Ovary (tissue), 9 donors: ENCODE data around the gene PBXIP1. TPM values are rescaled to one million over a fixed set of nuclear protein-coding genes. Genes with fewer than 3 reads are reported as not detected.
A peak's percentile ranks its signal among the peaks of the same experiment; 100 is the strongest.

Experiments
- DNase-seq, 5 donors: peaks; one replicate each; pipeline ENCODE4 v3.0.0-alpha.2; 2019 to 2020
- H3K27ac ChIP-seq, 2 donors: fragments of 200-600 bp; one replicate each; pipeline versions ENCODE4 v1.5.1 to v1.8.0; 2019 to 2022
- H3K27me3 ChIP-seq: fragments of 200-600 bp; one replicate; pipeline ENCODE4 v1.8.0; 2022
- H3K36me3 ChIP-seq: fragments of 200-600 bp; sonication (generic); one replicate; pipeline ENCODE4 v1.5.1; 2019
- H3K4me1 ChIP-seq: one replicate; pipeline ENCODE4 v1.8.1; 2013; ENCODE audit warnings: mild to moderate bottlenecking, moderate library complexity; ENCODE audit not compliant: insufficient read depth
- H3K4me3 ChIP-seq: fragments of 200-600 bp; sonication (generic); one replicate; pipeline ENCODE4 v1.5.1; 2017
- H3K9me3 ChIP-seq, 2 donors: fragments of 200-600 bp in 1 of 2; sonication (generic) in 1 of 2; one replicate each; pipeline versions ENCODE4 v1.5.1 to v1.8.1; 2013 to 2019; ENCODE audit warnings: mild to moderate bottlenecking in 1 of 2, moderate library complexity in 1 of 2
- EP300 ChIP-seq: sonication (generic); formaldehyde crosslinking; IDR thresholded peaks from one replicate; pipeline ENCODE4 v1.6.1; 2017; ENCODE audit warnings: antibody characterized with exemption
- POLR2A ChIP-seq: fragments of 450-650 bp; IDR thresholded peaks from one replicate; pipeline ENCODE4 v1.6.1; 2017; ENCODE audit warnings: antibody characterized with exemption, mild to moderate bottlenecking, moderate library complexity
- WGBS, 3 donors: extraction: QIAGEN DNeasy Blood & Tissue Kit in 1 of 3; methylation state at CpG; one replicate each; pipeline versions ENCODE4 v1.1.5 to v1.1.7; 2013 to 2017; 5-methylcytosine and 5-hydroxymethylcytosine counted together
- intact Hi-C, 4 donors: fragments of 100-400 bp; cut with DNase I; formaldehyde crosslinking; loops; one replicate each; pipeline versions ENCODE4 v1.11.0 to v1.15.1; 2022 to 2023
- polyA plus RNA-seq, 2 donors: library from polyadenylated mRNA; stranded (reverse); fragments of 200-250 nt in 1 of 2; fragments of 350-450 nt in 1 of 2; fragmentation: Illumina TruSeq in 1 of 2; extraction: RNeasy Lipid Tissue Mini Kit (QIAGEN cat#74804) in 1 of 2; gene quantifications; one replicate each; pipeline ENCODE4 v1.2.3, GENCODE V29; 2013 to 2014
- total RNA-seq, 7 donors: library from RNA; depleted of rRNA in 2 of 7; stranded (reverse); fragments of >200 nt in 2 of 7; fragmentation: NEBNext Ultra II Directional in 3 of 7; extraction: Animal tissue kit (Norgen Biotek cat#: 25700) in 3 of 7; gene quantifications; one replicate each; pipeline versions ENCODE4 v1.1.0 to v1.2.4, GENCODE V29; 2016 to 2023
- TF ChIP-seq, protein P1 (sequence below), 3 donors: fragments of 450-650 bp in 2 of 3; fragments of 200-600 bp in 1 of 3; IDR thresholded peaks; one replicate each; pipeline versions ENCODE4 v1.5.1 to v1.8.0; 2016 to 2022; ENCODE audit warnings: antibody characterized with exemption in 3 of 3, mild to moderate bottlenecking in 1 of 3
- donor health status: DM: no; HTN: no; CAD: no; lungs with moderate emphysema.
- donor health status: DM: no; HTN: no; CAD: no.
- donor health status: Bipolar disorder and iron deficiency.
- donor health status: DM: yes; HTN: yes; CAD: no.
- donor health status: DM: no; HTN: no; CAD: no.
- donor health status: DM: yes; HTN: yes; CAD: no.

The PBXIP1 gene
- total and polyA plus RNA-seq, 9 donors, result 78.7 to 170 (median 120) TPM

DNA sequence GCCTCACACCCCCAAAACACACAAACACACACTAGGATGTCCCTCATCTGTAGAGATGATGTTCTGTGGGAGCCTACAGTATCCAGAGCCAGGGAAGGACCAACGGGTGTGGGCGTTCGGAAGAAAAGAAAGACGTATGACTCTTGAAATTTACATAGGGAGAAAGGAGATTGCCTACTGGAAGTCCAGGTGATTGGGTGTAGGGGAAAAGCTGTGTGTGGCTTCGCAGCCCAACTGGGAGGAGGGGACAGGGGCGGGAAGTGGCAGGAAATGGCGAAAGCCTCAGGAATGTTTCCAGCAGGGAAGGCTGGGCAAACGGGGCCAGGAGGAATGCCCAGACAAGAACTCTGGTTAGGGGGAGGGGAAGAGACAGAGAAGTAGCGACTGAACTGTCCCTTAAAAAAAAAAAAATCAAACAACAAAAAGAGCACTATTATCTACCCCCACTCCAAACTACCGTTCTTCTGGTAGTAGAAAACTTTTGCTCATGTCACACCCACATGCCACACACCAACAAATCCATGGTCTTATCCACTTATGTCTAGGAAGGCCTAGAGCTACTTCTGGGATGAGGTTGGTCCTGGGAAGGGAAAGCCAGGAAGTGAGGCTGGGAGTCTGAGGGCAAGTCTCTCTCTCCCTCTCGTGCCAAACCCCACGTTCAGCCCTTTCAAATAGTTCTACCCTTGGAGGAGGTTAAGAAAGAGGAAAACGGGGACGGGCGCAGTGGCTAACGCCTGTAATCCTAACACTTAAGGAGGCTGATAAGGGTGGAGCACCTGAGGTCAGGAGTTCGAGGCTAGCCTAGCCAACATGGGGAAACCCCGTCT lies 16.8 kb upstream of the PBXIP1 start:
- H3K36me3 ChIP-seq, result no peaks in the 10 kb centered on the region
- H3K27ac ChIP-seq, result peak overlapping the region; percentile 54 to 98
- WGBS, 3 donors, result 26 to 36% (median 29%) methylated on average over 18 of the region's 18 CpGs
- TF ChIP-seq, protein P1, sequence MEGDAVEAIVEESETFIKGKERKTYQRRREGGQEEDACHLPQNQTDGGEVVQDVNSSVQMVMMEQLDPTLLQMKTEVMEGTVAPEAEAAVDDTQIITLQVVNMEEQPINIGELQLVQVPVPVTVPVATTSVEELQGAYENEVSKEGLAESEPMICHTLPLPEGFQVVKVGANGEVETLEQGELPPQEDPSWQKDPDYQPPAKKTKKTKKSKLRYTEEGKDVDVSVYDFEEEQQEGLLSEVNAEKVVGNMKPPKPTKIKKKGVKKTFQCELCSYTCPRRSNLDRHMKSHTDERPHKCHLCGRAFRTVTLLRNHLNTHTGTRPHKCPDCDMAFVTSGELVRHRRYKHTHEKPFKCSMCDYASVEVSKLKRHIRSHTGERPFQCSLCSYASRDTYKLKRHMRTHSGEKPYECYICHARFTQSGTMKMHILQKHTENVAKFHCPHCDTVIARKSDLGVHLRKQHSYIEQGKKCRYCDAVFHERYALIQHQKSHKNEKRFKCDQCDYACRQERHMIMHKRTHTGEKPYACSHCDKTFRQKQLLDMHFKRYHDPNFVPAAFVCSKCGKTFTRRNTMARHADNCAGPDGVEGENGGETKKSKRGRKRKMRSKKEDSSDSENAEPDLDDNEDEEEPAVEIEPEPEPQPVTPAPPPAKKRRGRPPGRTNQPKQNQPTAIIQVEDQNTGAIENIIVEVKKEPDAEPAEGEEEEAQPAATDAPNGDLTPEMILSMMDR (IDR thresholded peaks at IDR 0.05), result no peak
- TF ChIP-seq POLR2A (no peak), EP300 (no peak)
- peak in 4 of 5 donors; percentile 58 to 68 (median 66) for DNase-seq
- peaks cover 12% of the 10 kb centered on the region for H3K4me1 ChIP-seq
- no peaks in the 10 kb centered on the region for H3K27me3 ChIP-seq
- H3K4me3 ChIP-seq, result peak overlapping the region; percentile 77
- intact Hi-C loops, result loop anchor here in 1 of 4 donors (5.0 kb wide), 1 partner anchor 80 kb away; the partner anchor contains the start of gene ADAM15
- H3K9me3 ChIP-seq, result no peaks in the 10 kb centered on the region

DNA sequence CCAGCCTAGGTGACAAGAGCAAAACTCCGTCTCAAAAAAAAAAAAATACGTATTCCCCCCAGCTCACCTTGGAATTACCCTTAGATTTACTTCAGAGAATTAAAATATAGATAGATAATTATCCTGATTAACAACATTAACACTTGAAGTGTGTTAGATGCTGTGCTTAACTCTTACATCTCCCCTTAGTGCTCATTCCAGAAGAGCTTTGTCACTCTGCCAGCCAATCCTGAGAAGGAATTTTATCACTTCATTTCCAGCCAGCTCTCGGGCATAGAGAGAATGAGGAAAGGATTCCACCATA lies 16.3 kb upstream of the PBXIP1 start:
- 54 to 68% (median 59%) methylated on average over 3 of the region's 3 CpGs for WGBS, 3 donors
- Histone ChIP-seq H3K9me3 (no peaks in the 10 kb centered on the region), H3K27me3 (no peaks in the 10 kb centered on the region), H3K36me3 (no peaks in the 10 kb centered on the region), H3K27ac (peak overlapping the region; percentile 54 to 98), H3K4me3 (no peak overlapping the region), H3K4me1 (peaks cover 12% of the 10 kb centered on the region)
- intact Hi-C loops, result loop anchor here in 1 of 4 donors (5.0 kb wide), 1 partner anchor 80 kb away; the partner anchor contains the start of gene ADAM15
- TF ChIP-seq, protein P1 (IDR thresholded peaks at IDR 0.05), result no peak
- TF ChIP-seq POLR2A (no peak), EP300 (no peak)
- DNase-seq, result no peak

DNA sequence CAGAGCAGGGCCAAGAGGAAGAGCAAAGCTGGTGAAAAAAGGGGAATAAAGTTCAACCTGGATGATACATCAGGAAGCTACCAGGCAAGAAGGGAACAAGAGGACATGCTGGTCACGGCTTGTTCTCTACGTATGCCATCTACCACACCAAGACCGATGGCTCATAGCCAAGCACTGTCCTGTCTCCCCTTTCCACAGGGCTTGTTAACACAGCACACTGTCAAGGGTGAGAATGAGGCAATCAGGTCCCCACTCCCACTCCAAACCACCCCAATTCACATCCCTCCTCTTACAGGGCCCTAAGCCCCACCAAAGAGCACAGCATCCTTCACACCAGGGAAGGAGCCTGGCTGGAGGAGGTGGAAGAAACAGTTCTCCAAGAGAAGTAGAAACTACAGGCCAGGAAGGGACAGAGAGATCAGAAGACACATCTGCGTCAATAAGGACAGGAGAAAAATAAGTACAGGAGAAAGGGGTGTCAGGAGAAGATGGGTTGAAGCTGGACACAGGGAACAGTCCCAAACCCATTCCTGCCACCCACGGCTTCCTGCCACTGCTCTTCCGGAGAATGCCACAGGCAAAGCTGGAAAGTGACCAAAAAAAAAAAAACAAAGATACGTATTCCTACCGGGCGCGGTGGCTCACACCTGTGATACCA lies 15.6 kb upstream of the PBXIP1 start:
- intact Hi-C loops, result loop anchor here in 1 of 4 donors (5.0 kb wide), 1 partner anchor 81 kb away; the partner anchor contains the start of gene ADAM15
- peak in 4 of 5 donors; percentile 48 to 70 (median 60) for DNase-seq
- H3K4me3 ChIP-seq, result peak overlapping the region; percentile 52

GRCh38 chr1:154970631-154971340 lies 14.9 kb upstream of the PBXIP1 start, which contains the start of gene SHC1:
SHC1 (minus strand) TSS chr1:154970747; CDS start chr1:154970526, 221 bp downstream.
- Histone ChIP-seq H3K27ac (peak within 1 kb of the TSS; percentile 87 to 98), H3K36me3 (no peaks in the 10 kb centered on the region), H3K9me3 (no peaks in the 10 kb centered on the region), H3K4me3 (peak within 1 kb of the TSS; percentile 52), H3K4me1 (peaks cover 12% of the 10 kb centered on the region), H3K27me3 (no peaks in the 10 kb centered on the region)
- TF ChIP-seq POLR2A (peak; percentile 91), EP300 (no peak)
- 3 to 6% (median 4%) methylated on average over 15 of the region's 15 CpGs for WGBS, 3 donors
- DNase-seq, result peak; percentile 95 to 97 (median 96)
- intact Hi-C loops, result loop anchor here in 1 of 4 donors (5.0 kb wide), 1 partner anchor 82 kb away; the partner anchor contains the start of gene ADAM15

More for the DNA sequence above, 15.6 kb upstream of the PBXIP1 start:
- Histone ChIP-seq H3K36me3 (no peaks in the 10 kb centered on the region), H3K9me3 (no peaks in the 10 kb centered on the region), H3K4me1 (peaks cover 12% of the 10 kb centered on the region), H3K27me3 (no peaks in the 10 kb centered on the region), H3K27ac (peak overlapping the region; percentile 87 to 98)
- whole genome bisulfite sequencing, 3 donors, result 46 to 59% (median 53%) methylated on average over 10 of the region's 10 CpGs
- TF ChIP-seq EP300 (no peak), POLR2A (no peak)
